Panc1 (cell line): ENCODE measurements around the gene CDK6.

Experiments
- POLR2AphosphoS5 ChIP-seq: IDR thresholded peaks from 2 replicates; pipeline ENCODE4 v1.6.1; 2012; ENCODE audit warnings: mild to moderate bottlenecking, low read depth, low read length, moderate library complexity
- REST ChIP-seq, 2 experiments: IDR thresholded peaks; 2 replicates each; pipeline ENCODE4 v1.6.1; 2011 to 2012; ENCODE audit warnings: low read depth in 2 of 2, control low read depth in 1 of 2, low read length in 1 of 2, mild to moderate bottlenecking in 1 of 2, moderate library complexity in 1 of 2; ENCODE audit not compliant: insufficient read depth in 1 of 2
- TCF7L2 ChIP-seq: IDR thresholded peaks from 2 replicates; pipeline ENCODE4 v1.6.1; 2011; ENCODE audit warnings: mild to moderate bottlenecking, low read depth, low read length, inconsistent platforms

GRCh38 chr7:92798517-92799249, 37.7 kb downstream of the CDK6 start:
- TF ChIP-seq POLR2AphosphoS5 (no peak), REST (IDR thresholded peaks at IDR 0.05; ENCODE audit: insufficient read depth in 1 of 2, low read depth in 2 of 2, low read length in 1 of 2) (no peak), TCF7L2 (no peak)
